ENCODE measurements around the gene ABHD16A. TPM values are rescaled to one million over a fixed set of nuclear protein-coding genes. Genes with fewer than 3 reads are reported as not detected.
A peak's percentile ranks its signal among the peaks of the same experiment; 100 is the strongest.

The ABHD16A gene
- total and polyA plus RNA-seq, 10 of the 15 experiments (the other 5 are each of a cell fraction or from before 2014, with no cell fraction given): 7.5 to 43.0 (median 32.9) TPM

GRCh38 chr6:31737991-31738979, 35.2 kb upstream of the ABHD16A start (continued):
- TF ChIP-seq, protein P1, sequence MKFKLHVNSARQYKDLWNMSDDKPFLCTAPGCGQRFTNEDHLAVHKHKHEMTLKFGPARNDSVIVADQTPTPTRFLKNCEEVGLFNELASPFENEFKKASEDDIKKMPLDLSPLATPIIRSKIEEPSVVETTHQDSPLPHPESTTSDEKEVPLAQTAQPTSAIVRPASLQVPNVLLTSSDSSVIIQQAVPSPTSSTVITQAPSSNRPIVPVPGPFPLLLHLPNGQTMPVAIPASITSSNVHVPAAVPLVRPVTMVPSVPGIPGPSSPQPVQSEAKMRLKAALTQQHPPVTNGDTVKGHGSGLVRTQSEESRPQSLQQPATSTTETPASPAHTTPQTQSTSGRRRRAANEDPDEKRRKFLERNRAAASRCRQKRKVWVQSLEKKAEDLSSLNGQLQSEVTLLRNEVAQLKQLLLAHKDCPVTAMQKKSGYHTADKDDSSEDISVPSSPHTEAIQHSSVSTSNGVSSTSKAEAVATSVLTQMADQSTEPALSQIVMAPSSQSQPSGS (IDR thresholded peaks at IDR 0.05; ENCODE audit: low read length): no peak
- TF ChIP-seq CREB1 (IDR thresholded peaks at IDR 0.05; ENCODE audit: low read depth): no peak

DNA sequence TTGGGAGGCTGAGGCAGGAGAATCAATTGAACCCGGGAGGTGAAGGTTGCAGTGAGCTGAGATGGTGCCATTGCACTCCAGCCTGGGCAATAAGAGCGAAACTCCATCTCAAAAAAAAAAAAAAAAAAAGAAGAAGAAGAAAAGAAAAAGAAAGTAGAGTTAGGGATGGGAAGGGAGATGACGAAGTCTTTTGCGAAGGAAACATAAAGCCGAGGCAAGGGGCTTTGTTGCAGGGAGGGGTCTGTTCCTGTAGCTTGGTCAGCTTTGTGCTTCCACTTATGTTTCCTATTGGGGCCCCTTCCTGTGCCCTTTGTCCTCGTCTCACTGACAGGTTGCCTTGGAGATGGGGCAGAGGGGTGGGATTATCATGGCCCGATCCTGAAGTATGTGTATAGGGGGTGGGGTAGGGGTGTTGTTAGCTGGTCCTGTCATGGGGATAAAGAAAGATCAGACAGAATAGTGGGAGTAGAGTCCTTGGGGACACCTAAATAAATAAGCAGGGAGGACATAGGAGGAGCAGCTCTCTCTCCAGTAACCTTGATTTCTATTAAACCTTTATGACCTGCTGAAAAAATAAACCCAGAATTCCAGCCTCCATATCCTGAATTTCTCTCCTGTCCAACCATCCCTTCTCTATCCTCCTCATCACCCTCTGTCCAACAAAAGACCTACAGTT, 34.3 kb upstream of the ABHD16A start:
- ATAC-seq (0 out of 3 replicates have a peak, but pooled peaks have one; percentile 2), FAIRE-seq (no peak), DNase-seq (ENCODE audit: low read depth, low spot score) (no peak)
- in situ Hi-C loops (cut with MboI): no loop called here
- ChIA-PET SMC1A (ENCODE audit: uncharacterized antibody, unreplicated experiment) (interaction anchor here (0.9 to 6.3 kb wide), 23 partner anchors 9 to 243 kb away, joined by 3 to 45 read pairs (median 6); partner anchors contain the start of genes ABHD16A, DDAH2, GPANK1 and HSPA1B), POLR2A (interaction anchor here (0.6 to 9.7 kb wide), 21 partner anchors 8 to 439 kb away, joined by 3 to 158 read pairs (median 9); partner anchors contain the start of genes ABHD16A, BAG6, C6orf47 and DDAH2), RAD21 (ENCODE audit: unreplicated experiment) (interaction anchor here (0.6 to 6.0 kb wide), 19 partner anchors 7 to 458 kb away, joined by 3 to 53 read pairs (median 7); partner anchors contain the start of genes ABHD16A, AIF1, DDAH2 and DDX39B), CTCF (interaction anchor here (0.8 to 15.8 kb wide), 22 partner anchors 9 to 191 kb away, joined by 3 to 208 read pairs (median 5); partner anchors contain the start of genes ABHD16A, AIF1, ATP6V1G2 and DDAH2)
- Histone ChIP-seq H3K4me3 (peak overlapping the region; percentile 100), H3K79me2 (ENCODE audit: control insufficient read depth, insufficient read depth, low read length) (peaks cover 51% of the 10 kb centered on the region), H4K20me1 (ENCODE audit: control insufficient read depth, insufficient read depth) (0 out of 2 replicates have a peak, but pooled peaks cover 4% of the 10 kb centered on the region), H3K9ac (ENCODE audit: control insufficient read depth, insufficient read depth, low read length) (peak overlapping the region; percentile 98), H3K27me3 (replicated peaks in 1 of 2; ENCODE audit: control insufficient read depth in 2 of 2, insufficient read depth in 2 of 2, low read length in 1 of 2) (no peaks in the 10 kb centered on the region), H3K27ac (ENCODE audit: control insufficient read depth, insufficient read depth) (peak overlapping the region; percentile 99), H2AFZ (ENCODE audit: control insufficient read depth, low read depth, low read length) (no peak overlapping the region), H3K4me2 (ENCODE audit: control insufficient read depth, insufficient read depth) (peak overlapping the region; percentile 73), H3K36me3 (ENCODE audit: control insufficient read depth in 2 of 2, insufficient read depth in 2 of 2, low read length in 1 of 2) (peaks cover 6 to 10% of the 10 kb centered on the region in 2 experiments; a peak in 3 of 4 replicates), H3K4me1 (ENCODE audit: control insufficient read depth, insufficient read depth, low read length) (peaks cover 28% of the 10 kb centered on the region), H3K9me3 (replicated peaks; ENCODE audit: control insufficient read depth, insufficient read depth, low read length) (no peaks in the 10 kb centered on the region)
- 17% methylated on average over 6 of the region's 7 CpGs for WGBS (ENCODE audit: insufficient coverage, insufficient replicate concordance, low lambda C conversion rate, missing lambda C conversion rate)
- no TSS peak for BruUV-seq (replicated peaks)
- intact Hi-C loops (cut with micrococcal nuclease; ENCODE audit: unreplicated experiment): loop anchor here (5.0 kb wide), 1 partner anchor 70 kb away; the partner anchor contains the start of genes CSNK2B and LY6G5B
- TF ChIP-seq ZNF384 (IDR thresholded peaks at IDR 0.05; ENCODE audit: borderline replicate concordance, low read depth, low read length) (no peak), SPI1 (IDR thresholded peaks at IDR 0.05; ENCODE audit: borderline replicate concordance, insufficient read depth, low read depth, low read length) (no peak), IKZF2 (IDR thresholded peaks at IDR 0.05) (no peak), MTA2 (IDR thresholded peaks at IDR 0.05; ENCODE audit: low read depth) (no peak), RELA (IDR thresholded peaks at IDR 0.05; ENCODE audit: borderline replicate concordance, partially characterized antibody) (no peak), PKNOX1 (IDR thresholded peaks at IDR 0.05) (peak; percentile 23; the same call in 1 of the 2 replicates), CBX5 (IDR thresholded peaks at IDR 0.05; ENCODE audit: low read depth) (no peak), STAT3 (IDR thresholded peaks at IDR 0.05; ENCODE audit: low read depth, low read length) (no peak), MXI1 (IDR thresholded peaks at IDR 0.05; ENCODE audit: low read depth, low read length) (no peak), SMARCA5 (IDR thresholded peaks at IDR 0.05) (peak; percentile 46; the same call in 1 of the 2 replicates), SMAD1 (IDR thresholded peaks at IDR 0.05; ENCODE audit: low read depth, partially characterized antibody) (no peak), NR2C2 (IDR thresholded peaks at IDR 0.05; ENCODE audit: borderline replicate concordance, control insufficient read depth, insufficient read length, low read depth) (no peak), MYC (IDR thresholded peaks at IDR 0.05; ENCODE audit: insufficient read depth, insufficient read length, insufficient replicate concordance, low read length, severe bottlenecking) (no peak), ZBED1 (IDR thresholded peaks at IDR 0.05; ENCODE audit: borderline replicate concordance) (no peak), NFYA (IDR thresholded peaks at IDR 0.05; ENCODE audit: borderline replicate concordance, low read depth, low read length) (no peak)
